ENCODE data around the gene GCNT1. TPM values are rescaled to one million over a fixed set of nuclear protein-coding genes. Genes with fewer than 3 reads are reported as not detected.

The GCNT1 gene
- total and polyA plus RNA-seq, 2 of the 13 experiments (the other 11 are each of a cell fraction or from before 2014, with no cell fraction given) = 0.55 to 1.7 TPM

GRCh38 chr9:76423216-76424177 lies 35.5 kb upstream of the GCNT1 start (continued):
- TF ChIP-seq STAT6 (CRISPR knock-in tag; IDR thresholded peaks at IDR 0.05; ENCODE audit: borderline replicate concordance) = no peak
- peak; percentile 73 for TF ChIP-seq KDM6A (CRISPR knock-in tag; IDR thresholded peaks at IDR 0.05; ENCODE audit: low read depth)
- TF ChIP-seq ZFP62 (CRISPR knock-in tag; IDR thresholded peaks at IDR 0.05) = no peak
- no peak for TF ChIP-seq SRSF1 (optimal IDR thresholded peaks at IDR 0.05; ENCODE audit: low read depth, low read length)
- TF ChIP-seq DBP (CRISPR knock-in tag; IDR thresholded peaks at IDR 0.05; ENCODE audit: not compliant biosample characterization) = no peak
- no peak for TF ChIP-seq LCORL (IDR thresholded peaks at IDR 0.05)
- peak; percentile 31; the same call in 1 of the 2 replicates for TF ChIP-seq LCORL (CRISPR knock-in tag; IDR thresholded peaks at IDR 0.05)
- TF ChIP-seq GTF3A (CRISPR knock-in tag; conservative IDR thresholded peaks at IDR 0.05) = no peak
- TF ChIP-seq ZMYM4 (CRISPR knock-in tag; IDR thresholded peaks at IDR 0.05) = peak; percentile 37; the same call in 1 of the 2 replicates
- TF ChIP-seq EHMT2 (IDR thresholded peaks at IDR 0.05; ENCODE audit: borderline replicate concordance, low read depth, low read length) = 0 out of 2 replicates have a peak, but pooled peaks have one; percentile 21
- TF ChIP-seq ZBTB49 (CRISPR knock-in tag; IDR thresholded peaks at IDR 0.05; ENCODE audit: borderline replicate concordance) = no peak
- TF ChIP-seq FOXP1 (IDR thresholded peaks at IDR 0.05) = peak; percentile 83
- TF ChIP-seq FOXP1 (CRISPR knock-in tag; IDR thresholded peaks at IDR 0.05) = peak; percentile 86
- TF ChIP-seq CCAR2 (optimal IDR thresholded peaks at IDR 0.05; ENCODE audit: low read depth, low read length) = no peak
- TF ChIP-seq ZSCAN29 (CRISPR knock-in tag; conservative IDR thresholded peaks at IDR 0.05) = no peak
- TF ChIP-seq FOXK2 (IDR thresholded peaks at IDR 0.05) = no peak
- TF ChIP-seq ZNF503 (CRISPR knock-in tag; IDR thresholded peaks at IDR 0.05) = peak; percentile 76
- TF ChIP-seq PHF5A (CRISPR knock-in tag; IDR thresholded peaks at IDR 0.05; ENCODE audit: low read depth, unreplicated experiment) = peak; percentile 35
- TF ChIP-seq ARID2 (CRISPR knock-in tag; IDR thresholded peaks at IDR 0.05; ENCODE audit: borderline replicate concordance) = no peak
- TF ChIP-seq ZNF737 (CRISPR knock-in tag; IDR thresholded peaks at IDR 0.05; ENCODE audit: borderline replicate concordance) = no peak
- TF ChIP-seq PCBP2 (optimal IDR thresholded peaks at IDR 0.05; ENCODE audit: low read depth, low read length, poor library complexity, severe bottlenecking) = no peak
- no peak for TF ChIP-seq ZNF768 (CRISPR knock-in tag; IDR thresholded peaks at IDR 0.05)
- 0 out of 2 replicates have a peak, but pooled peaks have one; percentile 51 for TF ChIP-seq SP140L (CRISPR knock-in tag; IDR thresholded peaks at IDR 0.05; ENCODE audit: borderline replicate concordance)
